Mesenchymal stem cell (in vitro differentiated cells and primary cell): ENCODE data around the gene KIAA1191.
"Not testable (repeated sequence)": the region's sequence is repeated elsewhere in the genome, so short reads cannot be mapped to it uniquely, and the experiment has no call there.

Source experiments
- DNase-seq: peaks from one replicate; pipeline ENCODE4 v3.0.0-alpha.2; 2013
- H2AFZ ChIP-seq: one replicate; pipeline ENCODE4 v1.6.1; 2013; ENCODE audit warnings: low read depth, mild to moderate bottlenecking, control low read depth, inconsistent platforms, low read length, moderate library complexity
- H2AK5ac ChIP-seq: 2 replicates; pipeline ENCODE4 v1.6.1; 2013; ENCODE audit warnings: low read length, moderate library complexity, mild to moderate bottlenecking, inconsistent platforms; ENCODE audit not compliant: severe bottlenecking
- H2BK120ac ChIP-seq: one replicate; pipeline ENCODE4 v1.6.1; 2013; ENCODE audit warnings: low read depth, mild to moderate bottlenecking, inconsistent platforms, low read length, moderate library complexity
- H2BK12ac ChIP-seq, 2 experiments: one replicate each; pipeline ENCODE4 v1.6.1; 2013; ENCODE audit warnings: inconsistent platforms in 2 of 2, low read length in 2 of 2, mild to moderate bottlenecking in 2 of 2, moderate library complexity in 2 of 2, control low read depth in 1 of 2
- H2BK15ac ChIP-seq: one replicate; pipeline ENCODE4 v1.6.1; 2013; ENCODE audit warnings: mild to moderate bottlenecking, low read depth, inconsistent platforms; ENCODE audit not compliant: poor library complexity, severe bottlenecking
- H2BK5ac ChIP-seq: 2 replicates; pipeline ENCODE4 v1.6.1; 2013; ENCODE audit warnings: low read depth, mild to moderate bottlenecking, low read length, control low read depth, inconsistent platforms; ENCODE audit not compliant: poor library complexity, severe bottlenecking
- H3K14ac ChIP-seq, 2 experiments: one replicate each; pipeline ENCODE4 v1.6.1; 2013; ENCODE audit warnings: inconsistent platforms in 2 of 2, low read length in 2 of 2, control low read depth in 1 of 2, mild to moderate bottlenecking in 1 of 2, moderate library complexity in 1 of 2
- H3K18ac ChIP-seq, 2 experiments: one replicate each; pipeline ENCODE4 v1.6.1; 2013; ENCODE audit warnings: inconsistent platforms in 2 of 2, low read length in 2 of 2, control low read depth in 1 of 2, low read depth in 1 of 2, mild to moderate bottlenecking in 1 of 2
- H3K23ac ChIP-seq, 2 experiments: one replicate each; pipeline ENCODE4 v1.6.1; 2013; ENCODE audit warnings: inconsistent platforms in 2 of 2, low read length in 2 of 2, mild to moderate bottlenecking in 2 of 2, moderate library complexity in 2 of 2, control low read depth in 1 of 2
- H3K27ac ChIP-seq: 2 replicates; pipeline ENCODE4 v1.5.1; 2013; ENCODE audit warnings: mild to moderate bottlenecking, moderate library complexity, low read length, control low read depth, inconsistent platforms; ENCODE audit not compliant: poor library complexity, severe bottlenecking
- H3K27me3 ChIP-seq, 2 experiments: 2 replicates each; pipeline versions ENCODE4 v1.6.1 to v1.7.0; 2013; ENCODE audit warnings: low read length in 2 of 2, mild to moderate bottlenecking in 2 of 2, moderate library complexity in 2 of 2, control low read depth in 1 of 2, inconsistent platforms in 1 of 2; ENCODE audit not compliant: control insufficient read depth in 1 of 2, insufficient read depth in 1 of 2
- H3K36me3 ChIP-seq, 2 experiments: 2 replicates each; pipeline versions ENCODE4 v1.6.1 to v1.7.0; 2013; ENCODE audit warnings: low read length in 2 of 2, control low read depth in 1 of 2, inconsistent platforms in 1 of 2, low read depth in 1 of 2, mild to moderate bottlenecking in 1 of 2; ENCODE audit not compliant: insufficient read depth in 2 of 2, control insufficient read depth in 1 of 2
- H3K4ac ChIP-seq, 2 experiments: one replicate each; pipeline ENCODE4 v1.6.1; 2013; ENCODE audit warnings: inconsistent platforms in 2 of 2, low read length in 2 of 2, mild to moderate bottlenecking in 2 of 2, moderate library complexity in 2 of 2, control low read depth in 1 of 2, low read depth in 1 of 2
- H3K4me1 ChIP-seq: 2 replicates; pipeline ENCODE4 v1.6.1; 2013; ENCODE audit warnings: low read depth, low read length, control low read depth; ENCODE audit not compliant: control insufficient read depth, insufficient read depth
- H3K4me2 ChIP-seq: 2 replicates; pipeline ENCODE4 v1.6.1; 2013; ENCODE audit warnings: low read length, mild to moderate bottlenecking, inconsistent platforms; ENCODE audit not compliant: poor library complexity, severe bottlenecking
- H3K4me3 ChIP-seq, 2 experiments: 2 replicates each; pipeline versions ENCODE4 v1.5.1 to v1.7.0; 2013; ENCODE audit warnings: low read length in 2 of 2, mild to moderate bottlenecking in 2 of 2, control low read depth in 1 of 2, low read depth in 1 of 2; ENCODE audit not compliant: insufficient read depth in 1 of 2
- H3K79me1 ChIP-seq: replicated peaks from 2 replicates; pipeline ENCODE4 v1.6.1; 2013; ENCODE audit warnings: mild to moderate bottlenecking, control low read depth, low read length, inconsistent platforms; ENCODE audit not compliant: poor library complexity, severe bottlenecking
- H3K9ac ChIP-seq: 2 replicates; pipeline ENCODE4 v1.7.0; 2013; ENCODE audit warnings: mild to moderate bottlenecking, low read length, moderate library complexity
- H3K9me3 ChIP-seq: 2 replicates; pipeline ENCODE4 v1.7.0; 2013; ENCODE audit warnings: mild to moderate bottlenecking, low read length; ENCODE audit not compliant: control insufficient read depth
- H4K8ac ChIP-seq: one replicate; pipeline ENCODE4 v1.6.1; 2013; ENCODE audit warnings: inconsistent platforms, mild to moderate bottlenecking, low read length, moderate library complexity
- H4K91ac ChIP-seq: one replicate; pipeline ENCODE4 v1.6.1; 2013; ENCODE audit warnings: mild to moderate bottlenecking, low read length, inconsistent platforms
- WGBS: methylation state at CpG from one replicate; pipeline ENCODE4 v1.1.7; 2013; ENCODE audit warnings: mixed read lengths; 5-methylcytosine and 5-hydroxymethylcytosine counted together

KIAA1191 gene

DNA sequence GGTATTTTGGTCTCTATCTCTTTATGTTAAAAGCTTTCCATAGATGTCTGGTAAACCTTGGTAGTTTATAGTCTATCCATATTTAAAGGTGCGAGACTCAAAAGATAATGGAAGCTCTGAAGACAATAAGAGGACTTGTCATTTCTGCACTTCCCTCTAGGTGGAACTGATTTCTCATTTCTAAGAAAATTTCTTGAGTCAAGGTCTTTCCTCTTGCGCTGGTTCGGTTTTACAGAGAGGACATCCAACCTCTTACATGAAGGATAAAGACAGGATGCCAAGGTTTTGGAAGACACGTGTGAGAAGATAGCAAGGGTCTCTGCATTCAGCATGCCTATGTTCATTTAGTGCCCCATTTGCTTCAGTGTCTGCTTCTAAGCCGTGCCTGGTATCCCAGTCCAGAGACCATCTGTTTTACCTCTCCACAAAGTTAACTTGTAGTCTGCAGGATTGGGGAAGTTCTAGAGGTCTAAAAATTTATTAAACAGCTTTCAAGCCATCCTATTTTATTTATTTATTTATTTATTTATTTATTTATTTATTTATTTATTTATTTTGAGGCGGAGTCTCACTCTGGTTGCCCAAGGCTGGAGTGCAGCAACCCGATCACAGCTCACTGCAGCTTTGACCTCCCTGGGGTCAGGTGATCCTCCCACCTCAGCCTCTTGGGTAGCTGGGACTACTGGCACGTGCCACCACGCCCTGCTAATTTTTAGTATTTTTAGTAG is 41.6 kb downstream of the KIAA1191 start:
- H4K8ac ChIP-seq: no peak overlapping the region
- no peak overlapping the region for H3K27ac ChIP-seq
- H3K79me1 ChIP-seq: no peaks in the 10 kb centered on the region
- H3K23ac ChIP-seq: no peak overlapping the region
- no peak overlapping the region for H2BK120ac ChIP-seq
- H3K4me1 ChIP-seq: no peaks in the 10 kb centered on the region
- H3K4me3 ChIP-seq: no peak overlapping the region
- no peaks in the 10 kb centered on the region for H3K27me3 ChIP-seq
- peaks cover 5 to 44% of the 10 kb centered on the region in 2 experiments for H3K36me3 ChIP-seq
- no peak overlapping the region for H2BK15ac ChIP-seq
- H3K9me3 ChIP-seq: no peaks in the 10 kb centered on the region
- no peak overlapping the region for H2BK12ac ChIP-seq
- peak; percentile 14 for DNase-seq
- no peak overlapping the region for H3K14ac ChIP-seq
- H4K91ac ChIP-seq: no peak overlapping the region
- no peak overlapping the region for H3K4me2 ChIP-seq
- H2AFZ ChIP-seq: no peak overlapping the region
- H2AK5ac ChIP-seq: no peak overlapping the region
- H3K4ac ChIP-seq: no peak overlapping the region
- no peak overlapping the region for H3K18ac ChIP-seq
- WGBS: 98% methylated on average over 8 of the region's 9 CpGs
- no peak overlapping the region for H3K9ac ChIP-seq
- H2BK5ac ChIP-seq: no peak overlapping the region

DNA sequence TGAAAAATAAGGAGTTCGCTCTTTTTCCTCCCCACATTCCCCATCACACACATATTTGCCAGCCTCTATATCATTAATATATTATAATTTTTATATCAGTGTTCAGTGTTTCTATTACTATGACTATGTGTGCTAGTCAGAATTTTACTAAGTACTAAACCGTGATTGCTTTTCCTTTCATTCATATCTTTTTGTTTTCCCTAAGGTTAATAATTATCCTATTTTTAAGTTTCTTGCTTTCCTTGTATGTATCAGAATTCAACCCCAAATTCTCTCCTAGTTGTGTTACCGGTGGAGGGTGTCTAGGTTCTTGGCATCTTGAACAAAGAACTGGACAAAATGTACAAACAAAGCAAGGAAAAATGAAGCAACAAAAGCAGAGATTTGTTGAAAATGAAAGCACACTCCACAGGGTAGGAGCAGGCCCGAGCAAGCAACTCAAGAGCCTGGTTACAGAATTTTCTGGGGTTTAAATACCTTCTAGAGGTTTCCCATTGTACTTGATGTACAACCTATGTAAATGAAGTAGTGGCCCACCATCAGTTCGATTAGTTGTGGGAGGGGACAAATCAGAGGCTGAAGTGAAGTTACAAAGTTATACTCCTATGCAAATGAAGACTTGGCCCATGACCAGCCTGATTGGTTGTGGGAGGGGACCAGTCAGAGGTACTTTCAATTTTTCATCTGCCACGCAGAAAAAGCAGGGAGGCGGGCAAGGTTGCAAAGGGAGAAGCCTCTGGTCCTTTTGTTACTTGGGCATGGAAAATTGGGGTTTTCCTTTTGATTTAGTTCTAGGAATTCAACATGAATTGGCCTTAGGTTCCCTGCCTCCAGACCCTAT is 43.8 kb downstream of the KIAA1191 start:
- no peak overlapping the region for H4K91ac ChIP-seq
- no peaks in the 10 kb centered on the region for H3K4me1 ChIP-seq
- H3K36me3 ChIP-seq: peaks cover 8 to 38% of the 10 kb centered on the region in 2 experiments
- H3K4ac ChIP-seq: no peak overlapping the region
- H3K4me3 ChIP-seq: no peak overlapping the region
- H3K4me2 ChIP-seq: no peak overlapping the region
- H2BK5ac ChIP-seq: no peak overlapping the region
- DNase-seq: no peak
- H2AFZ ChIP-seq: no peak overlapping the region
- 97% methylated on average over 5 of the region's 7 CpGs for WGBS
- no peak overlapping the region for H3K9ac ChIP-seq
- H2AK5ac ChIP-seq: no peak overlapping the region
- H3K9me3 ChIP-seq: no peaks in the 10 kb centered on the region
- no peak overlapping the region for H2BK120ac ChIP-seq
- H3K27ac ChIP-seq: no peak overlapping the region
- no peak overlapping the region for H3K18ac ChIP-seq
- H2BK15ac ChIP-seq: no peak overlapping the region
- H3K79me1 ChIP-seq: no peaks in the 10 kb centered on the region
- H4K8ac ChIP-seq: no peak overlapping the region
- H3K23ac ChIP-seq: no peak overlapping the region
- no peak overlapping the region for H3K14ac ChIP-seq
- no peaks in the 10 kb centered on the region for H3K27me3 ChIP-seq
- no peak overlapping the region for H2BK12ac ChIP-seq

DNA sequence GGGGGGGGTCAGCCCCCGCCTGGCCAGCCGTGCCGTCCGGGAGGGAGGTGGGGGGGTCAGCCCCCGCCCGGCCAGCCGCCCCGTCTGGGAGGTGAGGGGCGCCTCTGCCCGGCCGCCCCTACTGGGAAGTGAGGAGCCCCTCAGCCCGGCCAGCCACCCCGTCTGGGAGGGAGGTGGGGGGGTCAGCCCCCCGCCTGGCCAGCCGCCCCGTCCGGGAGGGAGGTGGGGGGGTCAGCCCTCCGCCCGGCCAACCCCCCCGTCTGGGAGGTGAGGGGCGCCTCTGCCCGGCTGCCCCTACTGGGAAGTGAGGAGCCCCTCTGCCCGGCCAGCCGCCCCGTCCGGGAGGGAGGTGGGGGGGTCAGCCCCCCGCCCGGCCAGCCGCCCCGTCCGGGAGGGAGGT is 56.2 kb downstream of the KIAA1191 start:
- no CpG with 5 or more reads among the region's 31 CpGs for WGBS

More for the DNA sequence above, 56.2 kb downstream of the KIAA1191 start:
- H3K9ac ChIP-seq, H2AK5ac ChIP-seq, H2BK15ac ChIP-seq, H2BK12ac ChIP-seq, H2BK120ac ChIP-seq, H3K4me1 ChIP-seq, H2AFZ ChIP-seq, H3K27ac ChIP-seq, H3K79me1 ChIP-seq, DNase-seq, H4K8ac ChIP-seq, H3K27me3 ChIP-seq, H2BK5ac ChIP-seq, H4K91ac ChIP-seq, H3K23ac ChIP-seq, H3K14ac ChIP-seq, H3K4ac ChIP-seq, H3K18ac ChIP-seq, H3K9me3 ChIP-seq, H3K4me2 ChIP-seq, H3K4me3 ChIP-seq: not testable (repeated sequence)
- H3K36me3 ChIP-seq: peaks cover 2 to 22% of the 10 kb centered on the region in 2 experiments
